COR-L47 (cell line): Measurements from ENCODE around the gene VPS11.
"Not testable (repeated sequence)": the region's sequence is repeated elsewhere in the genome, so short reads cannot be mapped to it uniquely, and the experiment has no call there.

Source experiments
- DNase-seq: peaks from one replicate; lab custom pipeline; 2025; lab: John Stamatoyannopoulos, UW

Gene VPS11

DNA sequence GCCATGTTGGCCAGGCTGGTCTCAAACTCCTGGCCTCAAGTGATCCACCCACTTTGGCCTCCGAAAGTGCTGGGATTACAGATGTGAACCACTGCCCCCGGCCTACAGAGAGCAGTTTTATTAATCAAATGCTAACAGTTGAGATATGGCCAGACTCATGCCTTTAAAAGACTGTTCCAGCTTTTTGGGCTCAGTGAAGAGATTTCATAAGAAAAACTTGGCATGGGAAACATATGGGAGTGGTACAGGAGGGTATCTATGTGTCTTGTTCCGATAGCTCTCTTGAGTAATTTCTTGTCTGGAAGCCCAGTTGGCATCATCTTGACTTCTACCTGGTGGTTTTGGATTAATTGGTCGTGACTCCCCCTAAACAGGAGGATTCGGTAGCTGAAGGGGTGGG, 28.7 kb upstream of the VPS11 start:
- DNase-seq = no peak

DNA sequence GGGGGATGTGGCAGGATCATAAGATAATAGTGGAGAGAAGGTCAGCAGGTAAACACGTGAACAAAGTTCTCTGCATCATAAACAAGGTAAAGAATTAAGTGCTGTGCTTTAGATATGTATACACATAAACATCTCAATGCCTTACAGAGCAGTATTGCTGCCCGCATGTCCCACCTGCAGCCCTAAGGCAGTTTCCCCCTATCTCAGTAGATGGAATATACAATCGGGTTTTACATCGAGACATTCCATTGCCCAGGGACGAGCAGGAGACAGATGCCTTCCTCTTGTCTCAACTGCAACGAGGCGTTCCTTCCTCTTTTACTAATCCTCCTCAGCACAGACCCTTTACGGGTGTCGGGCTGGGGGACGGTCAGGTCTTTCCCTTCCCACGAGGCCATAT, 28.1 kb upstream of the VPS11 start:
- not testable (repeated sequence) for DNase-seq

DNA sequence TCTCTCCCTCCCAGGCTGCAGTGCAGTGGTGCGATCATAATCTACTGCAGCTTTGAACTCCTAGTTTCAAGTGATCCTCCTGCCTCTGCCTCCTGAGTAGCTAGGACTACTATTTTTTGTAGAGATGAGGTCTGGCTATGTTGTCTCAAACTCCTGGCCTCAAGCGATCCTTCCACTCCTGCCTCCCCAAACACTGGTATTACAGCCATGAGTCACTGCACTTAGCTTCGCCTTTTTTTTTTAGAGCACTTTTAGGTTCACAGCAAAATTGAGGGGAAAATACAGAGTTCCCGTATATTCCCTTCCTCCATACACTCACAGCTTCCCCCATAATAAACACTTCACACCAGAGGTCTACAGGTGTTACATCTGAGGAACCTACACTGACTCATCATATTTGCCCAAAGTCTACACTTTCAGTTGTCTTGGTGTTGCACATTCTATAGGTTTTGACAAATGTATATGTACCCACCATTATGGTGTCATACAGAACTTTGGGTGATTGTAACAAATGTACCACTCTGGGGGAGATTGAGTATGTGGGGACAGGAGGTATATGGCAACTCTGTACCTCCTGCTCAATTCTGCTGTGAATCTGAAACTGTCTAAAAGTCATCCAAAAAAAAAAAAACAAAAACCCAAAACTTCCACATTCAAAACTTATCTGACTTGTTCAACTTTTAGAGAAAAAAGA, 25.6 kb upstream of the VPS11 start:
- no peak for DNase-seq

DNA sequence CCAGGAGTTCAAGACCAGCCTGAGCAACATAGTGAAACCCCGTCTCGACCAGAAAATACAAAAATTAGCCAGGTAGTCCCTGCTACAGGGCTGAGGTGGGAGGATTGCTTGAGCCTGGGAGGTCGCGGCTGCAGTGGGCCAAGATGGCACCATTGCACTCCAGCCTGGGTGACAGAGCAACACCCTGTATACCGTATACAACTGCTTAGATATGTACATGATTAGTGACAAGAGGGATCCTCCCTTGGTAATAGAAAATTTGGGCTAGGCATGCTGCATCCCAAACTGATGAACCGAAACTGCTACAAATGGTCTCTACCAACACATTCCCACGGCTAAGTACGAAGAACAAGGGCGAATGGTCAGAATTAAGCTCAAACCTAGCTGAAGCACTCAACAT, 24.7 kb upstream of the VPS11 start:
- no peak for DNase-seq

DNA sequence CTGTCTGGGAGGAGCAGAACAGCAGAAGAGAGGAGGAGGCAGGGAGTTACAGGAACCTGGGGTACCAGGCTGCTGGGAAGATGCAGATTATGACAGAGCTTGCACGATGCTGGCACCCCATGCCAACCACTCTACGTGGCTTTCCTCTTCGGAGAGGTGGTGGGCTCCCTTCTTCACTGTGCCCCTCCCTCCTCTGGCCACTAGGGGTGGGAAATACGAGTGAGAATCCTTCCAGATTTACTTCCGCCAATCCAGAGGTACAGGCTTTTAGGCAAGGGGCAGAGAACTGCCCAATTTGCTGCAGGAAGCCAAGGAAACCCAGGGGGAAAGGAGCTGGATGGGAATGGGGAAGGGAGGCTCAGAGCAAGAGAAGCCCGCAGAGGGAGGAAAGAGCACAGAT, 22.9 kb upstream of the VPS11 start:
- DNase-seq = no peak

DNA sequence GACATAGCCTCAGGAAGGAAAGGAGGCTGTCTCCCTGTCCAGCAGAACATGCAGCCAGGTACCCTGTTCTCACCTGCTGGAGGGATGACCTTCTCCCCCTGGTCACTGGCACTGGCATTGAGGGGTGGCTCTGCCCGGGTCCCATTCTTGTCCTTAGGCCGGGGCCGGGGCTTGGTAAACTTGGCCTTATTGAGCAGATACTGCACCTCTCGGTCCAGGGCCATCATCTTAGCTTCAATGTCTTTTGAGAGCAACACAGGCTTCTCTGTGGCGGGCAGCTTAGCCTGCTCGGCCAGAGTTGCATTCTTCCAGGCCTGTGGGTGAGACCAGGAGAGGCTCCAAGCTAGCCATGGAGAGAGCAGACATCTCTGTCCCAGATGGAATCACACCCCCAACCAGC, 21.1 kb upstream of the VPS11 start:
- no peak for DNase-seq

DNA sequence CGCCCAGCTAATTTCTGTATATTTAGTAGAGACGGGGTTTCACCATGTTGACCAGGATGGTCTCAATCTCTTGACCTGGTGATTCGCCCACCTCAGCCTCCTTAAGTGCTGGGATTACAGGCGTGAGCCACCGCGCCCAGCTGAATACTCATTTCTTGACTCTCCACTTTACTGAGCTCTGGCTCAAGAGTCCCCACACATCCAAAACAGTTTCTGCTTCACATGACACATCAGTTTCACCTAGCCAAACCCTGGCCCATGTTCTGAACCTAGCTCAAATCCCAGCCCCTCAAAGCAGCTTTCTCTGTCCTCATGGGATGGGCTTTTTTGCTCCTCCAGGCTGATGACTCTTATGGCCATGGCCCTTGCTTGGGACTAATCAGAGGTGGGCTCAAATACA, 20.4 kb upstream of the VPS11 start:
- no peak for DNase-seq

DNA sequence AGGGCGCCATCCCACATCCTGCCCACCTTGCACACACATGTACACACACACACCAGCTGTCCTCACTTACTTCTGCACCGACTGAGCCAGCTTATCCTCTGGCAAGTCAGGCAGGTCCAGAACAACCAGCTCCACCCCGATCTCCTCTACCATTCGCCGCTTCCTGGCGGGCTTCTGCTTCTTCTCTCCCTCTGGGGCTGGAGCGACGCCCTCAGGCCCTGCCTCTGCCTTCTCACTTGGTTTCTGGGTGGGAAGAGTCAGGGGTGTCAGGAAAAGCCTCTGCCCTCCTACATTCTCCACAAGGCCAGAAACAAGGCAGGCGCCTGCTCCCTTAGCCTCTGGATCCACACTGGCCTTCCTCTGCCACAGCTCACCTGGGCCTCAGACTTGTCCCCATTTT, 19.0 kb upstream of the VPS11 start:
- no peak for DNase-seq

DNA sequence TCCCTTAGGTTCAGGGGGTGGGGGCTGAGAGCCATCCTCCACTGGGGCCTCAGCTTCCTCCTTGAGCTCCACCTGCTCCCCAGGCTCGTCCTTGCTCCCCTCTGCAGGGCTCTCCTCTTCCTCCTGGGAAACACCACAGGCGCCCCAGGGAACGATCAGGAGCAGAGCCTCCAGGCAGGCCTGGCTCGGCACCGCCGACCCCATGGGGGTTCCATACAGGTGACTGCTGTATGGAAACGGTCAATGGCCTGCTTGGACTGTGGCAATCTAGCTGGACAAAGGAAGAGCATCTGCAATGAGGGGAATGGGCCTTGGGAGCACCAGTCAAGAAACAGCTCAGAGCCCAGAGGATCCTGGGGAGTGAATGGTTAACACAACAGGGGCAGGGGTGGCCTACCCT, 18.5 kb upstream of the VPS11 start:
- no peak for DNase-seq

DNA sequence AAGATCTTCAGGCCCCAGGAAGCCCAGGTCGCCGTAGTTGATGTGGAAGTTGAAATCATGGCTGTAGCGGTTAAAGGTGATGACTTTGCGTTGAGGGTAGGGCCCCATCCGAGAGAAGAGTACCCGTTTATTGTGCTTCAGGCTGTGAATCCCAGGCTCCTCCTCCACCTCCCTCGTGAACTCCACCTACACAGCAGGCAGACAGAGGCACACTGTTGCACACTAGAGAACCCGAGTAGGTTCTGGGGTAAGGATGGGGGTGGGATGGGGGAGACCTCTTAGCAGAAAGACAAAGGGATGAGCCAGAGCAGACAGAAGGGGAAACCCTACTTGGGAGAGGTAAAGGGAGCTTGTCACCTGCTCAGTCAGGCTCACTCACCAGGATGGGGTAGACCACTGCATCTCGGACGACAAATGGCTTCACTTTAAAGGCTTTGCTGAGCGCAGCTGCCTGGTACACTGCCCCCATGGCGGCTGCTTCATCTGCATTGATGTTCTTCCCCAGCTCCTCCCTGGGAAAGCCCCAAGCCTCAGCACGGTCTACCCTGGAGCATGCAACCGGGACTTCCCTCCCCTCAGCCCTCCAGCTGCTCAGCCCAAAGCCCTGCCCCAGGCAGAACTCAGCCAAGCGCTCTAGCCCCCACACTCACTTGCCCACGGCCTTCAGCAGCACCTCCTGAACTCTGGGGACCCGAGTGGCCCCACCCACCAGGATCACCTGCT, 16.0 kb upstream of the VPS11 start:
- DNase-seq = no peak

DNA sequence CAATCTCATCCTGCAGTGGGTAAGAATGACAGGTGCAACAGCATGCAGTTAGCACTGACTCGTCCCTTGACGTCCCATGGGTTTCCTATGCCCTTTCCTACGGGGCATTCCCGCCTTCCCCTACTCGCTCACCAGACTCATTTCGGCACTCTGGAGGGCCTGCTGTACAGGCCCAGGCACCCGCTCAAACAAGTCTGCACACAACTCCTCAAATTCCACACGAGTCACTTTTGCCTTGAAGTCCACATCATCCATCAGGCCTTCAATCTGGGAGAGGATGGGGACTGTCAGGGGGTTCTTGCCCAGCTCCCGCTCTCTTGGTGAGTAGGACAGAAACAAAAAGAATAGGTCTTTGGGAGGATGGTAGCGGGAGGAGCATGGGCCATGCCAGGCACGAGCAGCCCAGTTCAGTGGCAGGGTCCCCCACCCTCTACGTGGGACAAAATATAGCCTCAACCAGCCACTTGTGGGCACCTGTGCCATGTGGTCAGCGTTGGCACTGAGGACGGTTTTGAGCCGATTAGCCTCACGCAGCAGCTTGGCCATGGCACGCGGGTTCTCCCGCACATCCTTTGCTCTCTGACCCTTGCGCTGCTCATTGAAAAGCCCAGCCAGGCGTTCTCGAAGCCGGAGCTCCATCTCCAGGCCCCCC, 15.3 kb upstream of the VPS11 start:
- DNase-seq = no peak

DNA sequence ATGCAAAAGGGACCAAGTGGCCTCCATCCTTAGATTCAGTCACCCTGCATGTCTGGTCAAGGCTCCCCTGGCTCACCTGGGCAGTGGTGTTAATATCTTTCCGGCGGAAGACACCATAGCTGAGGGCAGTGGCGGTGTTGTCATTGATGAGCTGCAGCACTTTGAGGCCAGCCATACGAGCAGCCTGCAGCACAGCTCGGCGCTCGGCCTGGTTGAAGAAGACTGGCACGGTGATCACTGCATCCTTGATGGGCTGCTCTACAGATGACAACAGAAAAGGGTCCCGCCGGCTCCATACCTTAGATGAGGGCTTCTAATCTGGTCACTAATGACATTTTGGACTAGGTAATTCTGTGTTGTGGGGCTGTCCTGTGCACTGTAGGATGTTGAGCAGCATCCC, 13.2 kb upstream of the VPS11 start:
- no peak for DNase-seq

DNA sequence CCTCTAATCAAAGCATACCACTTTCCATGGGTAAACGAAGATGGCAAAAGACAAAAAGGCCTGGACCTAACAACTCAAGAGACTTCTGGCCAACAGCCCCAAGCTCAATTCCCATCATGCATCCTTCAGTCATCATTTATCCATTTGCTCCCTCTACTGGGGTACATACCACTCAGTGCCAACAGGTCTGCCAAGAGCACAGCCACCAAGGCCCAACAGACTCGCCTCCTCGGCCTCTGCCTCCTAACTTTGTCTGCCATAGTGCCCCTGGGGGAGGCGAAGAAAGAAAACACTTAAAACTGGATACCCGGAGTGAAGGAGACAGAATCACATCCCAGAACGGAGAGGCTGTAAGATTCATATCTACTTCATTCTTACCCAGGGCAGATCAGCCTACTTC, 11.7 kb upstream of the VPS11 start:
- peak; percentile 14 for DNase-seq

DNA sequence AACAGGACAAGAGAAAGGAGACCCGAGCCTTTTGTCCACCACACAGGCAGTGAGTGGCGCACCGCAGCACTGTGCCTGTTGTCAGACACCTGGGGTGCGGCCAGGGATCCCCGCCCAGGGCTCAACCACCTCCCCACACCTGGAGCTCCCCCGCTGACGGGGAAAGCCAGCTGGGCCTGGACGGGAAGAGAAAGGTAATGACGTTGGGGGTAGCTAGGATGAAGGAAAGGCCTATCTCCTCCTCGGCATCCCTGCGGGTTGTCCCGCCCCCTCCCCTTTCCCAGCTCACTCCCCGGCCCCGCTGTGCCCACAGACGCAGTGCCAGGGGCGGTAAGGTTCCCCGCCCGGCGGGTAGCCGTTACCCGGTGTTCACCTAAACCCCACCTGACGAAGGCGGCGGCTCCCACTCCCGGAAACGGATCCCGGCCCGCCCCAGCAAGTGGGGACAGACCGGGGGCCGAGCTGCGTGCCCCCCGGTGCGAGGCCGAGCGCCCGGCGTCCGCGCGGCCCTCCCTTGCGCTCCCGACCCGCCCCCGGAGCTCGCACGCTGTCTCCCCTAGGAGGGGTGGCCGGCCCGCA, 11.1 kb upstream of the VPS11 start:
- peak; percentile 60 for DNase-seq

DNA sequence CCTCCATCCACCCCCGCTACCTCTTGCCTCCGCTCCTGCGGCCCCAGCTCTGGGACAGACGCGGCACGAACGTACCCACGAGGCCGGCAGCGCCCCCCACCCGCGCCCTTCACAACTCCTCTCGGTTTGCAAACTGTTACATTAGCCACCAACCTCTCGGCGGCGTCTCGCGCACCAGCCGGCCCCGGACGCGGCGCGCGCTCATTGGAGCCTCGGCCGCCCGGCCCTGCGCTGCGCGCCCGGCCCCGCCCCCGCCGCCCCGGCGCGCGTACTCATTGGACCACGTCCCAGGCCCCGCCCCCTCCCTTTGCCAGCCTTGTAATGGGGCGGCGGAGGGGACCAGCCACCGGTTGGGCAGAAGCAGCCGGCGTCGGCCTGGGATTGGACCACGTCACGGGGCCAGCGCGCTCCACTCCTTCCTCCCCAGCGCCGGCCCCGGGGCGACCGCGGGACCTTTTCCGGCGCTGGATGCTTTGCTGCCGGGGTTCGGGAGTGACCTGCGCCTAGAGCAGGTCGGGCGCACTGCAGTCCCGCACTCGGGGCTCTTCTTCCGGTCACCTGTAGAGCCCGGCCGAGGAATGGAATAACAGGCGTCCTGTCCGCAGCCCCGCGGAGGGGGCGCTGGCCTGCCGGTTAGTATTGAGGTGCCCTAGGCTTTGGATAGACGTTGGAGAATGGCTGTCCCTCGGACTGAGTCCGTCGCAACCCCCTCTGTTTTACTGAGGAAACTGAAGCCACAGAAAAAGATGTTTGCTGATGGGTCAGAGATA, 10.4 kb upstream of the VPS11 start, which contains the start of gene HYOU1:
HYOU1 (minus strand) TSS at position 206 of the 770 bp plus-strand sequence. CDS start 1,045 bp downstream, outside the sequence.
- peak; percentile 98 for DNase-seq

DNA sequence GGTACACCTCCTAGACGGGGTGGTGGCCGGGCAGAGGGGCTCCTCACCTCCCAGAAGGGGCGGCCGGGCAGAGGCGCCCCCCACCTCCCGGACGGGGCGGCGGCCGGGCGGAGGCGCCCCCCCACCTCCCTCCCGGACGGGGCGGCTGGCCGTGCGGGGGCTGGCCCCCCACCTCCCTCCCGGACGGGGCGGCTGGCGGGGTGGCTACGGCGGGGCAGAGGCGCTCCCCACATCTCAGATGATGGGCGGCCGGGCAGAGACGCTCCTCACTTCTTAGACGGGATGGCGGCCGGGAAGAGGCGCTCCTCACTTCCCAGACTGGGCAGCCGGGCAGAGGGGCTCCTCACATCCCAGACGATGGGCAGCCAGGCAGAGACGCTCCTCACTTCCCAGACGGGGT, 8.5 kb upstream of the VPS11 start:
- not testable (repeated sequence) for DNase-seq

DNA sequence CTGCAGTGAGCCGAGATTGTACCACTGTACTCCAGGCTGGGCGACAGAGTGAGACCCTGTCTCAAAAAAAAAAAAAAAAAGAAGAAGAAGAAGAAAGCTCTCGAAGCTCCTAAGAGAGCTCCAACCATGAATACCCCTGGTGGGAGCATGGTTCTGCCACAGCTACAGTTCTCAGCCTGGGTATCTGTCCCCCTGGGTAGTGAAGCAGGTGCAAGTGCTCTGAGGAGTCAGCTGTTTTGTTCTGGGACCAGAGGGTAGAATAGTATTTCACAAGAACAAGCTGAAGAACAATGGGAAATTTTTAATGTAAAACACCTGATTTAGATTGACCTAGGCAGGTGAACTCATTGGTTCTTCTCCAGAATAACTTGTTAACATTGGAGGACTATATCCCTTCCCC, 6.4 kb upstream of the VPS11 start:
- DNase-seq = no peak

DNA sequence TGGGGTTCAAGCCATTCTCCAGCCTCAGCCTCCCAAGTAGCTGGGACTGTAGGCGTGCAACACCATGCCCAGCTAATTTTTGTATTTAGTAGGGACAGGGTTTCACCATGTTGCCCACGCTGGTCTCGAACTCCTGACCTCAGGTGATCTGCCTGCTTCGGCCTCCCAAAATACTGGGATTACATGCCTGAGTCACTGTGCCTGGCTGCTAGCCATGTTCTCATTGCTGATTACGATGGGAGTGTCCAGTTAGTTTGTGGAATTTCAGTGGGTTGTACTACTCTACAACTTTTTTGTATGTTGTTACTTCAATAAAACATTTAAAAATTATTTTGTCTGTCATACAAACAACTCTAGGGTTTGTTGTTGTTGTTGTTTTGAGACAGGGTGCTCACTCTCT, 4.8 kb upstream of the VPS11 start:
- no peak for DNase-seq

DNA sequence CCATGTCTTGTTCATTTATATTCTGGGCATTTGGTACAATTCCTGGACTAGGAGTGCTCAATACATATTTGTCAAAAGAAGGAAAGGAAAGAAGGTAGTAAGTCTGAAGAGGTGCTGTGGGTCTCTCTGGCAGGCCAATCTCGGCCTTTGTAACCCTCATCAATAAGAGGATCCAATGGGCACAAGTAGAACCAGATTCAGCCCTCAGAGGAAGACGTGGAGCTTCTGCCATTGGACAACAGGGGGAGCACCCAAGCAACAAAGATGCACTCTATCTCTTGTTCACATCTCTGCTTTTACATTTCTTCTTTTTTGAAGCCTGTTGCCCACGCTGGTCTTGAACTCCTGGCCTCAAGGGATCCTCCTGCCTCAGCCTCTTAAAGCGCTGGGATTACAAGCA, 2.2 kb upstream of the VPS11 start:
- no peak for DNase-seq

DNA sequence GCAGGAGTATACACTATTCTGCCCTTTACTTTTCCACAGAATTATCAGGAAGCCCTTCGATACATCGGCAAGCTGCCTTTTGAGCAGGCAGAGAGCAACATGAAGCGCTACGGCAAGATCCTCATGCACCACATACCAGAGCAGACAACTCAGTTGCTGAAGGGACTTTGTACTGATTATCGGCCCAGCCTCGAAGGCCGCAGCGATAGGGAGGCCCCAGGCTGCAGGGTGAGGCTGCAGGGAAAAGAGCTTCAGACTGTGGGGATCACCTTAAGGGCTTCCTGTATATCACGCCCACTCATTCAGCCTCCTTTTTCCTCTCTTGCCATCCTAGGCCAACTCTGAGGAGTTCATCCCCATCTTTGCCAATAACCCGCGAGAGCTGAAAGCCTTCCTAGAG, 10.2 kb downstream of the VPS11 start:
- no peak for DNase-seq

DNA sequence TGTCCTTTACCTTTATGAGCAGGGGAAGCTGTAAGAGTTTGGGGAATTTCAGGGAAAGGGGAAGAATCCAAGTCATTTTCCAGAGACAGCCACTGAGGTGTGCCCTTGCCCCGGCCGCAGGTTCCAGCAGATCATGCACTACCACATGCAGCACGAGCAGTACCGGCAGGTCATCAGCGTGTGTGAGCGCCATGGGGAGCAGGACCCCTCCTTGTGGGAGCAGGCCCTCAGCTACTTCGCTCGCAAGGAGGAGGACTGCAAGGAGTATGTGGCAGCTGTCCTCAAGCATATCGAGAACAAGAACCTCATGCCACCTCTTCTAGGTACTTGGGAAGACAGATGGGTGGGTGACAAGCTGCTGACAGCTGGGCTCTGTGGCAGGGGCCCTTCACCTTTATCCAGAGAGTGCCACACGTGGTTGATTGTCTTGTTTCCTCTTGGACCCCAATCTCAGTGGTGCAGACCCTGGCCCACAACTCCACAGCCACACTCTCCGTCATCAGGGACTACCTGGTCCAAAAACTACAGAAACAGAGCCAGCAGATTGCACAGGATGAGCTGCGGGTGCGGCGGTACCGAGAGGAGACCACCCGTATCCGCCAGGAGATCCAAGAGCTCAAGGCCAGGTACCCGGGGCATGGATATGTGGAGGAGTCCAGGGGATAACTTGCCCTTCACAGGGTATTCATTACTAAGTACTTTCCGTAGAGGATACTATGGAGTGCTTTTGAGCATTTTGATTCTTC, 11.2 kb downstream of the VPS11 start:
- DNase-seq = no peak
